DND-41 (cell line): ENCODE measurements around the gene PTPN3.

Experiments
- EZH2 ChIP-seq: IDR thresholded peaks from 3 replicates; pipeline ENCODE4 v1.6.1; 2012; ENCODE audit warnings: borderline replicate concordance, low read depth, mild to moderate bottlenecking, moderate library complexity, low read length, inconsistent platforms; ENCODE audit not compliant: severe bottlenecking
- TF ChIP-seq, protein P1 (sequence below): IDR thresholded peaks from 2 replicates; pipeline ENCODE4 v1.5.1; 2012; ENCODE audit warnings: borderline replicate concordance, low read length, moderate library complexity, mild to moderate bottlenecking; ENCODE audit not compliant: poor library complexity, severe bottlenecking; ENCODE audit errors: extremely low read depth

DNA sequence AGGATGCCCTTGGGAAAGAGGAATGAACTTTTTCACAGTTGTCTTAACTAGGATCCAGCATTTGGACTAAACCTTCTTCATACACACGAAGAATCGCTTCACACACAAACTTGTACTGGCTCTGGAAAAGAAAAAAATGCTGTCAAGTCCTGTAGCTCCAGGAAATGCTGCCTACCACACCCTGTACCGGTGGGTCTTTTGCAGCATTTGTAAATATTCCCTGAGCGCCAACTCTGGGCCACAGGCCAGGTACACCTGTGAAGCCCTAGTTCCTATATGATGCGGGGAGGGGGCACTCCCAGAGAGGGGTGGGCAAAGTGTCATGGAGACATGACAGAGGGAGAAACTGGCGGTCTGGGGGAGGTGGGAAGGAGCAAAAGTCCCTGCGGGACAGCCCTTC, 118.6 kb downstream of the PTPN3 start:
- TF ChIP-seq, protein P1, sequence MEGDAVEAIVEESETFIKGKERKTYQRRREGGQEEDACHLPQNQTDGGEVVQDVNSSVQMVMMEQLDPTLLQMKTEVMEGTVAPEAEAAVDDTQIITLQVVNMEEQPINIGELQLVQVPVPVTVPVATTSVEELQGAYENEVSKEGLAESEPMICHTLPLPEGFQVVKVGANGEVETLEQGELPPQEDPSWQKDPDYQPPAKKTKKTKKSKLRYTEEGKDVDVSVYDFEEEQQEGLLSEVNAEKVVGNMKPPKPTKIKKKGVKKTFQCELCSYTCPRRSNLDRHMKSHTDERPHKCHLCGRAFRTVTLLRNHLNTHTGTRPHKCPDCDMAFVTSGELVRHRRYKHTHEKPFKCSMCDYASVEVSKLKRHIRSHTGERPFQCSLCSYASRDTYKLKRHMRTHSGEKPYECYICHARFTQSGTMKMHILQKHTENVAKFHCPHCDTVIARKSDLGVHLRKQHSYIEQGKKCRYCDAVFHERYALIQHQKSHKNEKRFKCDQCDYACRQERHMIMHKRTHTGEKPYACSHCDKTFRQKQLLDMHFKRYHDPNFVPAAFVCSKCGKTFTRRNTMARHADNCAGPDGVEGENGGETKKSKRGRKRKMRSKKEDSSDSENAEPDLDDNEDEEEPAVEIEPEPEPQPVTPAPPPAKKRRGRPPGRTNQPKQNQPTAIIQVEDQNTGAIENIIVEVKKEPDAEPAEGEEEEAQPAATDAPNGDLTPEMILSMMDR = no peak
- no peak for TF ChIP-seq EZH2
